ENCODE results near the gene CUBN.

DNA sequence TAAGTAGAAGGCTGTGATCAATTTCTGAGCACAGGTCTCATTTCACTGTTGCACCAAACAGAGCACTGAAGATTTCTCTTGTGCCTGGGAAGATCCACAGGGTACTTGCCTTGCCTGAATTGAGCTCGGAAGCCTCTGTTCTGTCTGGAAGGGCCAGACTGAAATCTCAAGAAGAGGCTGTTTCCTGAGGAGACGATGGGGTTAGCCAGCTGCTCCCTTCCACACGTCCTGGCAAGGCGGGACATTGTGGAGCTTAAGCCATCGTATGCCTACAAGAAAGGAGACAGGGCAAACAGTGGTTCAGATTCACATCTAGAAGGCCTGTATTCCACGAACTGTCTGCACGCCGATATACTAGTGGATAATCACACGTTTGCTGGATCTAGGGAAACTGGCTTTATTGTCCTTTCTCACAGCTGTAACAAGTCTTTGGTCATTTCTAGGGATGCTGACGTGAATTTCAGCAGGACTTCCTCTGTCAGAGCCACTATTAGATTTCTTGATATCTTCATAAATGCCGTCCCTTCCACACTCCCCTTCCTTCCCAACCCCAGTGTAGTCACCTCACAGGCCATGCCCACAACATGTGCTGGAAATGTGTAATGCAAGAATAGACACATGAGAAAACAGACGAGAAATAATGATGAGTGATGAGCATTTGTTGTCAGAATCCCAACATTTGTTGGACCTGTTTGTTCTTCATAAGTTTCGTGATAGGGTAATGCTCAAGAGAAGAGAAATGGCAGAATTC is 175.2 kb downstream of the CUBN start:
- TF ChIP-seq, protein P1, sequence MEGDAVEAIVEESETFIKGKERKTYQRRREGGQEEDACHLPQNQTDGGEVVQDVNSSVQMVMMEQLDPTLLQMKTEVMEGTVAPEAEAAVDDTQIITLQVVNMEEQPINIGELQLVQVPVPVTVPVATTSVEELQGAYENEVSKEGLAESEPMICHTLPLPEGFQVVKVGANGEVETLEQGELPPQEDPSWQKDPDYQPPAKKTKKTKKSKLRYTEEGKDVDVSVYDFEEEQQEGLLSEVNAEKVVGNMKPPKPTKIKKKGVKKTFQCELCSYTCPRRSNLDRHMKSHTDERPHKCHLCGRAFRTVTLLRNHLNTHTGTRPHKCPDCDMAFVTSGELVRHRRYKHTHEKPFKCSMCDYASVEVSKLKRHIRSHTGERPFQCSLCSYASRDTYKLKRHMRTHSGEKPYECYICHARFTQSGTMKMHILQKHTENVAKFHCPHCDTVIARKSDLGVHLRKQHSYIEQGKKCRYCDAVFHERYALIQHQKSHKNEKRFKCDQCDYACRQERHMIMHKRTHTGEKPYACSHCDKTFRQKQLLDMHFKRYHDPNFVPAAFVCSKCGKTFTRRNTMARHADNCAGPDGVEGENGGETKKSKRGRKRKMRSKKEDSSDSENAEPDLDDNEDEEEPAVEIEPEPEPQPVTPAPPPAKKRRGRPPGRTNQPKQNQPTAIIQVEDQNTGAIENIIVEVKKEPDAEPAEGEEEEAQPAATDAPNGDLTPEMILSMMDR (IDR thresholded peaks at IDR 0.05), result no peak
- TF ChIP-seq POLR2A (IDR thresholded peaks at IDR 0.05), result no peak
